OCI-LY3 (cell line): ENCODE measurements around the gene TTLL5.

ENCODE experiments used
- H2AFZ ChIP-seq: fragments of 200-600, 300-600 bp; shearing (Covaris generic); 2 replicates; pipeline ENCODE4 v1.6.0; 2014; ENCODE audit warnings: antibody characterized with exemption, low read depth, low read length
- H3K27ac ChIP-seq: fragments of 200-600, 300-600 bp; sonication (generic); 2 replicates; pipeline ENCODE4 v1.5.1; 2014; ENCODE audit warnings: mild to moderate bottlenecking, low read length, moderate library complexity, mixed read lengths
- H3K27me3 ChIP-seq: fragments of 200-600, 300-600 bp; sonication (generic); 2 replicates; pipeline ENCODE4 v1.6.1; 2014; ENCODE audit warnings: low read depth, low read length, mixed read lengths
- H3K36me3 ChIP-seq: fragments of 200-600, 300-600 bp; sonication (generic); replicated peaks from 2 replicates; pipeline ENCODE3; 2014; ENCODE audit warnings: low read depth, low read length, mixed read lengths
- H3K4me1 ChIP-seq: fragments of 300-600, 200-600 bp; sonication (generic); 2 replicates; pipeline ENCODE4 v1.6.1; 2014; ENCODE audit warnings: low read length, mixed read lengths
- H3K4me2 ChIP-seq: fragments of 200-600, 300-600 bp; sonication (generic); 2 replicates; pipeline ENCODE4 v1.6.1; 2014; ENCODE audit warnings: low read length, mixed read lengths
- H3K4me3 ChIP-seq: fragments of 300-600, 200-600 bp; sonication (generic); 2 replicates; pipeline ENCODE4 v1.5.1; 2014; ENCODE audit warnings: antibody characterized with exemption, mild to moderate bottlenecking, low read length, moderate library complexity
- H3K79me2 ChIP-seq: fragments of 300-600, 200-600 bp; shearing (Covaris generic); 2 replicates; pipeline ENCODE4 v1.6.1; 2014; ENCODE audit warnings: mild to moderate bottlenecking, low read length, mixed read lengths
- H3K9ac ChIP-seq: fragments of 300-600, 200-600 bp; shearing (Covaris generic); 2 replicates; pipeline ENCODE4 v1.6.0; 2014; ENCODE audit warnings: mild to moderate bottlenecking, low read length, moderate library complexity
- H3K9me3 ChIP-seq: fragments of 200-600, 300-600 bp; shearing (Covaris generic); 2 replicates; pipeline ENCODE4 v1.6.1; 2014; ENCODE audit warnings: low read length, mixed read lengths; ENCODE audit not compliant: insufficient read depth
- H4K20me1 ChIP-seq: fragments of 200-600, 300-600 bp; sonication (generic); 2 replicates; pipeline ENCODE4 v1.6.1; 2016; ENCODE audit warnings: low read length, mixed read lengths; ENCODE audit not compliant: insufficient read depth
- EZH2phosphoT487 ChIP-seq: fragments of 200-600 bp; shearing (Covaris generic); IDR thresholded peaks from 2 replicates; pipeline ENCODE4 v1.6.1; 2018; ENCODE audit warnings: antibody characterized with exemption, mixed run types, low read depth
- TF ChIP-seq, protein P1 (sequence below): fragments of 200-600, 300-600 bp; sonication (generic); IDR thresholded peaks from 2 replicates; pipeline ENCODE4 v1.5.1; 2014; ENCODE audit warnings: antibody characterized with exemption, low read length, low read depth

TTLL5 gene

DNA sequence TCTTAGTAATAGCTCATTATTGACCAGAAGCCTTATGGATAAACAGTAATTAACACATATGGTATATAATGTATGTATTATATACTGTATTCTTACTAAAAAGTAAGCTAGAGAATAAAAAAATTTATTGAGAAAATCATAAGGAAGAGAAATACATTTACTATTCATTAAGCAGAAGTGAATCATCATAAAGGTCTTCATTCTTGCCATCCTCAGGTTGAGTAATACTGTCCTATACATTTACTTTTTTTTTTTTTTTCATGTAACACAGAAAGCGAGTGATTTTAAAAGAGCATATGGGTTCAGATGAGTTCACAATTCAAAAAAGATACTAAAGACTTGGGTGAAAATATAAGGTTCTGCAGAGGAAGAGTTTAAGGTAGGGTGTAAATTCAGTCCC, 168.3 kb downstream of the TTLL5 start:
- no peak overlapping the region for H3K4me2 ChIP-seq
- H4K20me1 ChIP-seq = no peaks in the 10 kb centered on the region
- no peaks in the 10 kb centered on the region for H3K27me3 ChIP-seq
- peaks cover 16% of the 10 kb centered on the region for H3K4me1 ChIP-seq
- TF ChIP-seq, protein P1, sequence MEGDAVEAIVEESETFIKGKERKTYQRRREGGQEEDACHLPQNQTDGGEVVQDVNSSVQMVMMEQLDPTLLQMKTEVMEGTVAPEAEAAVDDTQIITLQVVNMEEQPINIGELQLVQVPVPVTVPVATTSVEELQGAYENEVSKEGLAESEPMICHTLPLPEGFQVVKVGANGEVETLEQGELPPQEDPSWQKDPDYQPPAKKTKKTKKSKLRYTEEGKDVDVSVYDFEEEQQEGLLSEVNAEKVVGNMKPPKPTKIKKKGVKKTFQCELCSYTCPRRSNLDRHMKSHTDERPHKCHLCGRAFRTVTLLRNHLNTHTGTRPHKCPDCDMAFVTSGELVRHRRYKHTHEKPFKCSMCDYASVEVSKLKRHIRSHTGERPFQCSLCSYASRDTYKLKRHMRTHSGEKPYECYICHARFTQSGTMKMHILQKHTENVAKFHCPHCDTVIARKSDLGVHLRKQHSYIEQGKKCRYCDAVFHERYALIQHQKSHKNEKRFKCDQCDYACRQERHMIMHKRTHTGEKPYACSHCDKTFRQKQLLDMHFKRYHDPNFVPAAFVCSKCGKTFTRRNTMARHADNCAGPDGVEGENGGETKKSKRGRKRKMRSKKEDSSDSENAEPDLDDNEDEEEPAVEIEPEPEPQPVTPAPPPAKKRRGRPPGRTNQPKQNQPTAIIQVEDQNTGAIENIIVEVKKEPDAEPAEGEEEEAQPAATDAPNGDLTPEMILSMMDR = no peak
- TF ChIP-seq EZH2phosphoT487 = no peak
- no peak overlapping the region for H3K27ac ChIP-seq
- H3K79me2 ChIP-seq = no peaks in the 10 kb centered on the region
- H3K9me3 ChIP-seq = no peaks in the 10 kb centered on the region
- H3K4me3 ChIP-seq = no peak overlapping the region
- peaks cover 7% of the 10 kb centered on the region for H3K36me3 ChIP-seq
- H2AFZ ChIP-seq = no peak overlapping the region
- H3K9ac ChIP-seq = no peak overlapping the region

DNA sequence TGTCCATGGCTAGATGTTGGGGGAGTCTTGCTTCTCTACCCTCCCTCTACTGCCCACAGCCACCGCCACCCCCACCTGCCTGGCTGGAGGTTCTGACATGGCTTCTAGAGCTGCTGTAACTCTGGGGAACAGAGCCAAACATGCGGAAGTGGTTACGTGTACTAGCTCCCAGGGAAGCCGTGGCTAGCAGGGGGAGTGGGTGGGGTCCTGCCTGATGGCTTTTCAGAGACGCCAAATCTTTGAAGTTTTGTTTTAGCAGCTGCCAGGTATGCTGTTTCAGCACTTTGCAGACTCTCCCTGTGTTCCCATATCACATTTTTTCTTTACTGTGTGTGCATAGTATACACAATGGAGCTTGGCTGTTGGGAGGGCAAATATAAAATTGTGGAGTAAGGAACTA, 170.4 kb downstream of the TTLL5 start:
- Histone ChIP-seq H3K79me2 (no peaks in the 10 kb centered on the region), H3K36me3 (peaks cover 13% of the 10 kb centered on the region), H2AFZ (no peak overlapping the region), H3K27me3 (no peaks in the 10 kb centered on the region), H3K4me2 (no peak overlapping the region), H3K4me3 (no peak overlapping the region), H3K4me1 (no peaks in the 10 kb centered on the region), H3K27ac (no peak overlapping the region), H3K9me3 (no peaks in the 10 kb centered on the region), H4K20me1 (no peaks in the 10 kb centered on the region), H3K9ac (no peak overlapping the region)
- TF ChIP-seq EZH2phosphoT487 = no peak
- TF ChIP-seq, protein P1 = no peak

DNA sequence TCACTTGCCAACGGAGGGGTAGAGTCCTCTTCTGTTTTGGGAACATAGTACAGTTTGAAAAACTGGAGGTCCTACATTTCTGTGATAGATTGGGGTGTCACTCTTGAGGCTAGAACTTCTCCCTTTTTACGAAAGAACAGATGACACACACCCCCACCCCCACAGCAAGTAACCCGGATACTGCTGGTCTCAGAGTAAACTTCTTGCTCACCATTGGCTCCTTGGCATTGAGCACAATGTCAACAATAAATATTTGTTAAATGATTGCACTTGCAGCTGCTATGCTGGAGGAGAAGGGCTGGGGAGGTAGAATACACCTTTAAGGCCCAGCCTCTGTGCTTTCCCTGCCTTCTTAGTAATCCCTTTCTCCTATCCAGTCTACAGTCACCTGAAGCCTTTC, 170.9 kb downstream of the TTLL5 start:
- H2AFZ ChIP-seq = no peak overlapping the region

DNA sequence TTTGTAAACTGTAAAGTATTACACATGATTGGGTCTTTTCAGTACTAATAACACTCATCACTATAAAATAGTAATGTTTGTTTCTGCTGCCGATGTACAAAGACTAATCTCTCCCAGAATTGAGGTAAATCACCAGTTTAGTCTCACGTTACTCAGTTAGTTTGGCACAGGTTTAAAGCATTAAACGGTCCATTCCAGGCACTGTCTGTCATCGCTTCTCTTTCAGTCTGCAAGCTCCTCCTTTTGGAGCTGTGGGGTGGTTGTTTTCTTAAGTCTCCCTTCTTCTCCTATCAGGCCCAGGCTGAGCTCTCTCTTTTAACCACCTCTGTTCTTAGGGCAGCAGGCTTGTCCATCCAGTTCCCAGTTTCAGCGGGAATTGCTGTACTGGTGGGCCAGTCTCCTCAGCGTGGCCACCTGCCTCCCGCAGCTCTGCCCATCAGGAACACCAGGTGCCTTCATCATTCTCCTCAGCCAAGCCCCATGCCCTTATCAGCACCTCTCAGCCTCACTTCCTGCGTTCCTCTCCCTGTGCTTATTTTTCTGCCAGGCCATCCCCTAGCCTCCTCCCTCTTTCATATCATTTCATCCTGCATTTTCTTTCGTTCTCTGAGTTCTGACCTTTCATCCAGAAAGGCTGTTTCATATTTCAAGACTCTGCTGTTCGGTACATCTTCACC, 171.7 kb downstream of the TTLL5 start:
- TF ChIP-seq, protein P1 = no peak
- TF ChIP-seq EZH2phosphoT487 = no peak
- H3K4me2 ChIP-seq = no peak overlapping the region
- no peaks in the 10 kb centered on the region for H3K9me3 ChIP-seq
- peaks cover 13% of the 10 kb centered on the region for H3K36me3 ChIP-seq
- no peak overlapping the region for H2AFZ ChIP-seq
- no peaks in the 10 kb centered on the region for H3K79me2 ChIP-seq
- no peaks in the 10 kb centered on the region for H3K4me1 ChIP-seq
- H4K20me1 ChIP-seq = no peaks in the 10 kb centered on the region
- no peak overlapping the region for H3K27ac ChIP-seq
- H3K9ac ChIP-seq = no peak overlapping the region
- no peak overlapping the region for H3K4me3 ChIP-seq
- H3K27me3 ChIP-seq = no peaks in the 10 kb centered on the region

More for the DNA sequence above, 170.9 kb downstream of the TTLL5 start:
- no peaks in the 10 kb centered on the region for H3K9me3 ChIP-seq
- H3K4me2 ChIP-seq = no peak overlapping the region
- H3K27ac ChIP-seq = no peak overlapping the region
- H3K27me3 ChIP-seq = no peaks in the 10 kb centered on the region
- no peaks in the 10 kb centered on the region for H4K20me1 ChIP-seq
- H3K36me3 ChIP-seq = peaks cover 13% of the 10 kb centered on the region
- H3K4me3 ChIP-seq = no peak overlapping the region
- no peak overlapping the region for H3K9ac ChIP-seq
- no peaks in the 10 kb centered on the region for H3K79me2 ChIP-seq
- H3K4me1 ChIP-seq = no peaks in the 10 kb centered on the region
- TF ChIP-seq, protein P1 = no peak
- no peak for TF ChIP-seq EZH2phosphoT487
